Measurements from ENCODE around the gene POU2AF1.

Gene POU2AF1

DNA sequence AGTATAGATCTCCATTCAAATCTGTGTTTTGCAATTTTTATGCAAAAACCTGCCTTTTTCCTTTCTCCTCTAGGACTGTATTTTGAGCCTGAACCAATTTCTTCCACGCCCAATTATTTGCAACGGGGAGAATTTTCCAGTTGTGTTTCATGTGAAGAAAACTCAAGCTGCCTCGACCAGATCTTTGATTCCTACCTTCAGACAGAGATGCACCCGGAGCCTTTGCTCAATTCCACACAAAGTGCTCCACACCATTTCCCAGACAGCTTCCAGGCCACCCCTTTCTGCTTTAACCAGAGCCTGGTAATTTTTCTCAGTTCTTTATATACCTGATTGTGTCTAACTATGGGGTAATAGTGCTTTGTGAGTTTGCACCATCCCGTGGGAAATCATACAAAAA, 72.8 kb downstream of the POU2AF1 start:
- DNase-seq (ENCODE audit: low read depth), result no peak
- TF ChIP-seq, protein P1, sequence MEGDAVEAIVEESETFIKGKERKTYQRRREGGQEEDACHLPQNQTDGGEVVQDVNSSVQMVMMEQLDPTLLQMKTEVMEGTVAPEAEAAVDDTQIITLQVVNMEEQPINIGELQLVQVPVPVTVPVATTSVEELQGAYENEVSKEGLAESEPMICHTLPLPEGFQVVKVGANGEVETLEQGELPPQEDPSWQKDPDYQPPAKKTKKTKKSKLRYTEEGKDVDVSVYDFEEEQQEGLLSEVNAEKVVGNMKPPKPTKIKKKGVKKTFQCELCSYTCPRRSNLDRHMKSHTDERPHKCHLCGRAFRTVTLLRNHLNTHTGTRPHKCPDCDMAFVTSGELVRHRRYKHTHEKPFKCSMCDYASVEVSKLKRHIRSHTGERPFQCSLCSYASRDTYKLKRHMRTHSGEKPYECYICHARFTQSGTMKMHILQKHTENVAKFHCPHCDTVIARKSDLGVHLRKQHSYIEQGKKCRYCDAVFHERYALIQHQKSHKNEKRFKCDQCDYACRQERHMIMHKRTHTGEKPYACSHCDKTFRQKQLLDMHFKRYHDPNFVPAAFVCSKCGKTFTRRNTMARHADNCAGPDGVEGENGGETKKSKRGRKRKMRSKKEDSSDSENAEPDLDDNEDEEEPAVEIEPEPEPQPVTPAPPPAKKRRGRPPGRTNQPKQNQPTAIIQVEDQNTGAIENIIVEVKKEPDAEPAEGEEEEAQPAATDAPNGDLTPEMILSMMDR (conservative IDR thresholded peaks at IDR 0.05; ENCODE audit: low read depth, low read length), result no peak
- no peak overlapping the region for H3K4me3 ChIP-seq (ENCODE audit: low read depth, low read length)

DNA sequence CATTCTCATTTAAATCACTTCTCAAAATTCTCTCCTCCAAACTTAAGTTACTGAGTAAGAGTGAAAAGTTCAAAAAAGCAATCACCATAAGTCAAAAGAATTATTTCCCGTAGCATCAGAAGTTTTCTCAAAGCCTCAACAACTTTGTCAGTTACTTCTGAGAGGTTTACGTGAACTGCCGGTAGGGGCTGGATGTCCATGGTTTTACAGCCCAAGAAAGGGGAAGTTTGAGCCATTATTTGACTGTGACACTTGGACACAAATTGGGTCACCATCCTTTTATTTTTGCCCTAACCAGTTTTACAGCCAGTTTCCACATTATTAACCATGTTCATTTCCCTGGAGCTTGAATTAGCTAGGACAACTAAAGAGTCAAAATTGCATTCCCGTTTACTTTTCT, 73.2 kb downstream of the POU2AF1 start:
- H3K4me3 ChIP-seq (ENCODE audit: low read depth, low read length), result no peak overlapping the region
- TF ChIP-seq, protein P1 (conservative IDR thresholded peaks at IDR 0.05; ENCODE audit: low read depth, low read length), result no peak
- no peak for DNase-seq (ENCODE audit: low read depth)

DNA sequence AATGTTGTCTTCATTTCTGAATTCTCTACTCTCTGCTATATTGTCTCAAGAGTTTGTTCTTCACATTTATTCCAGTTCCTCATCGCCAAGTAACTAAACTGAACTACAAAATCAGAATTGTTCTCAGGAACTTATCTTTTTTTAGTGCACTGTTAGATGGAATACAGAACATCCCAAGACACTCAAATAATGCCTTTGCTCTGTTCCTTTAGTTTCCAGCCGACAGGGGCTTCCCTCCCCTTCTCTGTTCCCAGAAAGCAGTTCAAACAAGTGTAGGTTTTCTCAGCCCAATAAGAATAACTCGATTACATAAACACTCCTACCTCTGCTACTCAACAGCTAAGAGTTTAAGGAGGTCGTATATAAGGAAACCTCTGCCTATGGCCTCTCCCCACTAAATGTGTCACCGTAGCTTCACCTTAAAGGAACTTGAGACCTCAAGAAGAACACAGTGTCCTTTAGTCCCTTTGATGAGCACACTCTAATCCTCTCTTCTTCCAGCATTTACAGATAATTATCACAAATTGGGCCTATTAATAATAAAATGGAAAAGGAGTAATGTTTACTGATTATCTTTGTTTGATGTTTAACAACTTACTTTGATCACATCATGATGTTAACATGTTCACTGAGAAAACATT, 73.8 kb downstream of the POU2AF1 start:
- H3K4me3 ChIP-seq (ENCODE audit: low read depth, low read length), result no peak overlapping the region
- DNase-seq (ENCODE audit: low read depth), result no peak
- TF ChIP-seq, protein P1 (conservative IDR thresholded peaks at IDR 0.05; ENCODE audit: low read depth, low read length), result no peak

DNA sequence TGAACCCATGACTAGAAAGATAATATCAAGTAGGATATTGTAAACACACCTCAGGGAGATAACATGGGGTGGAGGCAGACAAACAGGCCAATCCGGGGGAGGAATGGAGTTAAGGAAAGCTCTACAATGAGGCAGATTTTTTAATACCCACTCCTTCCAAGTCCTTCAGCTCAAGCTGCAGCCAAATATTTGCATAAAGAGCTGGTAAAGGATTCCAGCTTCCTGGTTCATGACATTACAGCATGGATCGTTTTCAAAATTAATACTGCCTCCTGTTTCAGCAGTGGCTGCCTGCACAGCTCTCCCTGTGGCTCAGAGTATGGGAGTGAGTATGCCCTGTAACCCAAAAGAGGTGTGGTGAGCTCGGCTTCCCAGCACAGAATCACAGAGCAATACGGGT, 75.6 kb downstream of the POU2AF1 start:
- TF ChIP-seq, protein P1 (conservative IDR thresholded peaks at IDR 0.05; ENCODE audit: low read depth, low read length), result no peak
- no peak overlapping the region for H3K4me3 ChIP-seq (ENCODE audit: low read depth, low read length)
- no peak for DNase-seq (ENCODE audit: low read depth)

DNA sequence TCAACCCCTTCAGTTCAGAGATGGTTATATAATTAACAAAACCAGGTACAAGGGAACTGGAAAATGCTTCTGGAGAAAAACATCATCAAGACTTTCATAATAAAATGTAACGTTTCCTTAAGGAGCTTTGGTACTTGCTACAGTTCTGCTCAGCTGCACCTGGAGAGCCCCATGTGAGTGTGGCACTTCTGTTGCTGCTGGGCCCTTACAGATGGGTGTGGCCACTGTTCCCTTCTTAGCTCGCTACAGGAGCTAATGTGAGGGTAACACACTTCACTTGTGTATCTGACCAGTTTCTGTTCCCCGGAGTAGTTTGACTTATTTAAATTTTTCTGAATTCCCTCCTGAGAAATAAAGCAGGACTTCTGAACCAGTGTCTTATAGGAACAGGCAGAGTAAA, 76.8 kb downstream of the POU2AF1 start:
- TF ChIP-seq, protein P1 (conservative IDR thresholded peaks at IDR 0.05; ENCODE audit: low read depth, low read length), result no peak
- DNase-seq (ENCODE audit: low read depth), result no peak

More for the DNA sequence above, 76.8 kb downstream of the POU2AF1 start:
- no peak overlapping the region for H3K4me3 ChIP-seq (ENCODE audit: low read depth, low read length)
